Activated CD4-positive, alpha-beta memory T cell treated with anti-CD3 and anti-CD28 coated beads for 36 hours (primary cell): ENCODE measurements around the gene TOMM7. TPM values are rescaled to one million over a fixed set of nuclear protein-coding genes. Genes with fewer than 3 reads are reported as not detected.

ENCODE experiments used
- CTCF ChIA-PET: fragments of 350-600 bp; sonication (Branson Sonifier 250); formaldehyde crosslinking; loops from one replicate; lab custom pipeline; 2021; ENCODE audit warnings: antibody characterized with exemption, inconsistent platforms; lab: Charles Lee
- POLR2A ChIA-PET: fragments of 350-600 bp; sonication (Branson Sonifier 250); formaldehyde crosslinking; loops from one replicate; lab custom pipeline; 2021; ENCODE audit warnings: antibody characterized with exemption; lab: Charles Lee
- DNase-seq: peaks from one replicate; pipeline ENCODE4 v3.0.0-alpha.2; 2020
- H3K27ac Mint-ChIP-seq: one replicate; pipeline ENCODE4 v1.8.0; 2021; ENCODE audit warnings: mixed read lengths
- H3K27me3 Mint-ChIP-seq: one replicate; pipeline ENCODE4 v1.8.0; 2021; ENCODE audit warnings: mixed read lengths
- H3K36me3 Mint-ChIP-seq: one replicate; pipeline ENCODE4 v1.8.0; 2021; ENCODE audit warnings: mixed read lengths
- H3K4me1 Mint-ChIP-seq: one replicate; pipeline ENCODE4 v1.8.0; 2021; ENCODE audit warnings: low read depth, mixed read lengths
- H3K4me3 Mint-ChIP-seq: one replicate; pipeline ENCODE4 v1.8.0; 2021; ENCODE audit warnings: mild to moderate bottlenecking, mixed read lengths
- H3K9me3 Mint-ChIP-seq: one replicate; pipeline ENCODE4 v1.8.0; 2021; ENCODE audit warnings: mixed read lengths
- intact Hi-C: fragments of 100-400 bp; cut with micrococcal nuclease; formaldehyde crosslinking; loops from one replicate; pipeline ENCODE4 v1.15.1; 2023
- total RNA-seq, 2 experiments: library from RNA; stranded (reverse); gene quantifications; one replicate each; pipeline ENCODE4 v1.2.3, GENCODE V29; 2021

Gene TOMM7
- total RNA-seq, 2 experiments from 2014 or later: 277 to 279 TPM

GRCh38 chr7:22776964-22777363 lies 45.7 kb downstream of the TOMM7 start:
- intact Hi-C loops: no loop called here
- Mint-ChIP-seq H3K4me1 (no peaks in the 10 kb centered on the region), H3K36me3 (no peaks in the 10 kb centered on the region), H3K4me3 (no peak overlapping the region), H3K9me3 (no peaks in the 10 kb centered on the region), H3K27me3 (peaks cover 3% of the 10 kb centered on the region), H3K27ac (no peak overlapping the region)
- ChIA-PET CTCF (interaction anchor here (0.6 to 2.8 kb wide), 2 partner anchors 69 to 216 kb away, joined by 4 to 23 read pairs; no protein-coding TSS in a partner anchor), POLR2A (no interaction called here)
- DNase-seq: no peak

DNA sequence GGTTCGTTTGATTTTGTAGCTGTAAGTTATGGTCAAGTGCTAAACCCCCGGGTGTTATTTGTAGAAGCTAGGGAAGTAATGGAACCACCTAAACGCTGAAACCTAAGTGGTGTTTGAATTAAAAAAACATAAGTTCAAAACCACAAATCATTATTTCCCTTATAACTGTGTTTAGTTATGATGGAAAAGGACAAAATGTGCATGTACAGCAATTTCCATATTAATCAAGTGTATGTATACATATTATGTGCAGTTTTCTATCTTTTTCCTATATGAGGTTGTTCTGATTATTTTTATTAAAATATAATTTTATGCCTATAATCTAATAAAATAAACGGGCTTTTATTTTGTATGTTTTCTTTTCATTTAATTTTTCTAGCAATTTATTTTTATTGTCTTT lies 49.8 kb downstream of the TOMM7 start:
- CTCF ChIA-PET: interaction anchor here (0.7 to 2.3 kb wide), 2 partner anchors 9 to 11 kb away, joined by 3 to 9 read pairs; no protein-coding TSS in a partner anchor
- no peak overlapping the region for H3K27ac Mint-ChIP-seq
- DNase-seq: no peak
- no peaks in the 10 kb centered on the region for H3K9me3 Mint-ChIP-seq
- peaks cover 13% of the 10 kb centered on the region for H3K27me3 Mint-ChIP-seq
- no peak overlapping the region for H3K4me3 Mint-ChIP-seq
- POLR2A ChIA-PET: no interaction called here
- no peaks in the 10 kb centered on the region for H3K4me1 Mint-ChIP-seq
- H3K36me3 Mint-ChIP-seq: no peaks in the 10 kb centered on the region
- intact Hi-C loops: no loop called here

DNA sequence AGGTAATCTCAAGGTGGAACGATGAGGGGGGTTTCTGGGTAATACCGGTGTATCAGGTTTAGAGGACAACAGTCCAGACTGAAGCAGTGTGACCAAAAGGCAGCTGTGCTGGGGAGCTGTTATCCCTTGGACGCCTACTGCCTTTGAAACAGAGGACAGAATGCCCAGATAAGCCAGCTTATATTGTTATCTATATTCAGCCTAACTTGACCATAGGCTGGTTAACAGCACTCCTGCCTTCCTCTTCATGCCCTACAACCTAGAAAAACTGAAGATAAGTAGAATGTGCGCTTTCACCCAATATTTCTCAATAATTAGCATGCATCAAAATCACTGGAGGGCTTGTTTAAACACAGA lies 50.8 kb downstream of the TOMM7 start:
- H3K27ac Mint-ChIP-seq: no peak overlapping the region
- intact Hi-C loops: no loop called here
- no peaks in the 10 kb centered on the region for H3K4me1 Mint-ChIP-seq
- no peaks in the 10 kb centered on the region for H3K9me3 Mint-ChIP-seq
- ChIA-PET POLR2A (no interaction called here), CTCF (no interaction called here)
- no peak overlapping the region for H3K4me3 Mint-ChIP-seq
- H3K36me3 Mint-ChIP-seq: no peaks in the 10 kb centered on the region
- peaks cover 13% of the 10 kb centered on the region for H3K27me3 Mint-ChIP-seq
- no peak for DNase-seq

GRCh38 chr7:22771194-22771871 lies 51.3 kb downstream of the TOMM7 start:
- ChIA-PET CTCF (interaction anchor here (1.5 kb wide), 1 partner anchor 11 kb away, joined by 4 read pairs; no protein-coding TSS in a partner anchor), POLR2A (no interaction called here)
- no peaks in the 10 kb centered on the region for H3K4me1 Mint-ChIP-seq
- H3K36me3 Mint-ChIP-seq: no peaks in the 10 kb centered on the region
- no peaks in the 10 kb centered on the region for H3K9me3 Mint-ChIP-seq
- no peak overlapping the region for H3K4me3 Mint-ChIP-seq
- H3K27me3 Mint-ChIP-seq: peaks cover 13% of the 10 kb centered on the region
- no peak for DNase-seq
- H3K27ac Mint-ChIP-seq: no peak overlapping the region
- intact Hi-C loops: no loop called here

DNA sequence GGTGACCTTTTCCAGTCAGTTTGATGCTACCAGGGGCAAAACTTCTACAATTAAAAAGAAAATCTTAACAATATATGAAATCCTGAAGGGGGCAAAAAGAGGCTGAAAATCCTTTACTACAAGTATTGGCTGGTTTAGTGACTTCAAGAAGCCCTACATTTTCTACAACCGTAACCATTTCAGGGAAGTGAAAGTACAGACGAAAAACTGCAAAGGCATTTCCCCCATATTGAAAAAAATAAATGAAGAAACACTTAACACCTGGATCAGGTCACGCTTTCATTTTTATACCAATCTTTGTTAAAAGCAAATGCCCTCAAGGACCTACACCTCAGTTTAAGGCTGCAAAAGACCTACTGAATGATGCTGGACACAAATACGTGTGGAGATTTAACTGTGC lies 57.0 kb downstream of the TOMM7 start:
- DNase-seq: no peak
- Mint-ChIP-seq H3K4me1 (no peaks in the 10 kb centered on the region), H3K27me3 (peaks cover 31% of the 10 kb centered on the region), H3K4me3 (no peak overlapping the region), H3K27ac (no peak overlapping the region), H3K36me3 (no peaks in the 10 kb centered on the region), H3K9me3 (peaks cover 3% of the 10 kb centered on the region)
- POLR2A ChIA-PET: no interaction called here
- intact Hi-C loops: no loop called here
- CTCF ChIA-PET: no interaction called here

Other genes with a start within 250 kb of the TOMM7 start
- gene IL6, start 95.6 kb downstream of the TOMM7 start, total RNA-seq: 1 to 10 TPM; 1.9 to 2.2 TPM
- gene HYCC1, start 191.3 kb upstream of the TOMM7 start, total RNA-seq: 10 to 100 TPM; 20.7 to 23.9 TPM